HG03159 (cell line): ENCODE results near the gene ZFAND4.
A peak's percentile ranks its signal among the peaks of the same experiment; 100 is the strongest.
"Not testable (repeated sequence)": the region's sequence is repeated elsewhere in the genome, so short reads cannot be mapped to it uniquely, and the experiment has no call there.

Experiments
- ATAC-seq: cut with Tn5 transposase; IDR thresholded peaks from one replicate; pipeline ENCODE4 v1.9.1; 2021; ENCODE audit warnings: mild to moderate bottlenecking, moderate library complexity; ENCODE audit not compliant: unreplicated experiment

Gene ZFAND4

DNA sequence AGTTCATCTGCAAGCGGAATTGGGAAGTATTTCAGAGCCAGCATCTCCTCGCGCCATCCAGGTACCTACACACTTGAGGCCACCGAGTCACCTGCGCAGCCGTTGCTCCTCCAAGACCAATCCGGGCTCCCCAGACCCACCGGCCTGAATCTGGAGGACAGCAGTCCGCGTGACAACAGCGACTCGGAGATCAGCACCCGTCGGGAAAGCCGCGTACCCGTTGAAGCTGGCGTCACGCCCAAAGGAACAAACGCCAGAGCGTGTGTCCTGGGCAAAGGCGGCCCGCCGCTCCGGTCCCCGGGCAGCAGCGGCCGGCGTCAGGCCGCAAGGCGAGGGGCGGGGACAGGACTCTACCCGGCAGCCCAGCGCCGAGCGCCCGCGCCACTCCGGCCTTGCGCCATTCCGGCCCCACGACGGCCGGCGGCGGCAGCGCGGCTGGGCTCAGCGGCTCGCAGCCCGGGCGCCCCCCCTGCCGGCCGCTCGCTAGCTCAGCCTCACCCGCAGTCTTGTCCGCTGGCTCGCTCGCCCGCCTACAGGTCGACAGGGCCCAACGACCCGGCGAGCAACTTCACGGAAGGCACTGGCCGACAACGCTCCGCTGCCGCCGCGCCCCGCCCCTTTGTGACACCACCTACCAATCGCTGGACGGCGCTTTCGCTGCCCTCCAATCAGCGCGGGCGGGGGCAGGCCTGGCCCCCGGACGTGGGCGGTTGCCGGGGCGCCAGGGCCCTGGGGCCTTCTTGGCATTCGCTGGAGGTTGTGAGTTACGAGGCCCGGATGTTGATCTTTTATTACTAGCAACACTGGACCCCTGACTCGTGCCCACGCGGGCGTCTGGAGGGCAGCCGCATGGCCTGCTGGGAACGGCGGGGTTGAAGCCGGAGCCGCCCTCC, at the start of gene ZFAND4:
Gene ZFAND4, minus strand, starts transcription at position 592 of the 893 bp plus-strand sequence. CDS start 9,047 bp downstream, outside the sequence.
- ATAC-seq: peak; percentile 96

DNA sequence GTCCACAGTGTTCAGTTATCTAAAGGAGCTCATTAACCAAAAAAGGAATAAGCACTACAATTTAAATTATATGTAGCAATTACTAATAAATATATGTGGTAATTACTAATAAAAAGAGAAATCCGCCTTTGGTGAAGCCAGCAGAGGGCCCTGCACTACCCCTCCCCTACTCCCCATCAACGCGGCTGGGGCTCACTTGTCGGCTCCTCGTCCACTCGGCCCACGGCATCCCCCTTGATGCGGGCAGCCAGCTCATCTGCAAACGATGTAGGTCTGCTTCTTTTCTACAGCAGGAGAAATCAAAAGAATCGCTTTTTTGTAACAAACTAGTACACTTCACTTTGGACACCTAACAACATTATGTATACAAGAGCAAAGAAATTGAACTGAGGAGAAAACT, 48.9 kb upstream of the ZFAND4 start:
- ATAC-seq: not testable (repeated sequence)

DNA sequence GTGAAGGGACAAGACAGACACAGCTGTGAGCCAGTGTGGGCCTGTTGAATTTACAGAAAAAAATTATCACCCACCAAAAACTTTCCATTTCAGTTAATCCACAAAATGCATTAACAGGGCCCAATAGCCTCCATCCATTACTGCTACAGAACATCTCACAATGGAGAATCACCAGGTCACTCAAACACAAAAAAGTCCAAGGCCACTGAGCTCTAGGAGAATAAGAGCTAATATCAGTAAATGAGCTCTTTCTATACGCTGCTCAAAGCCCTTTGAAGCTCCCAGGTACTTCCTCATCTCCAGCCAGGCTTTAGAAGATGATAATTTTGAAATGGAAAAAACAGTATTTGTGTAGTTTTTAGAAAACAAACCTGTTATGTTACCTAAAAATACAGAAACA, 45.1 kb upstream of the ZFAND4 start:
- not testable (repeated sequence) for ATAC-seq

DNA sequence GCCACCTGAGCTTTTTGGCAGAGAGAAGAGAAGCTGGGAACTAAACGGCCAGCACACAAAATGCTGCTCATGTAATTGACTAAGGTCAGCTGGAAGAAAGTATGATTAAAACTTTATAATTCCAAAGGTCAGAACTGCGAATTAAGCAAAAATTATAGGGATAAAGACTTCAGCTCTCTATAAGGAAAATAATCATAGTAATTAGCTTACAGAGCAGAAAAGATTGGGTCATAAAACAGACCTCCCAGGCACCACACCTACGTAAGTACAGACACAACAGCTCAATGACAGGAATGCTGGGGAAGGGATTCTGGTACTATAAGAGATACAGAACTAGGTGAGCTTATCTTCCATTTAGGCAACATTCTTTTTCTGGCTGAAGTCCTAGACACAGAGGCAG, 44.5 kb upstream of the ZFAND4 start:
- ATAC-seq: not testable (repeated sequence)

DNA sequence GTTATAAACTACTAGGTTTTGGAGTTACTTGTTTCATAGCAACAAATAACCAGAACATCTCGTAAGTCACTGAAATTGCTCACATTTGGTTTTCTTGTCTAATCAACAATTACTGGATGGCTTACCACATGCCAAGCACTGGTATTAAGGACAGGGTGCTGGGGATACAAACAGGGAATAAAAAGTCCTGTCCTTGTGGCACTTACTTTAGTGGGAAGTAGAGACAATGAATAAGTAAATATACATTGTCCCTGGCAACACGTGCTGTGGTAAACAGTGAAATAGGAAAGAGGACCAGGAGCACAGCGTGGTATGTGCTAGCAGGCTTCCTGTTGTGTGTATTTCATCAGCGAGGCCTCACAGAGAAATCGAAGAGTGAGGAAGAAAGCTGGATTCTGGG, 38.7 kb upstream of the ZFAND4 start:
- ATAC-seq: not testable (repeated sequence)

DNA sequence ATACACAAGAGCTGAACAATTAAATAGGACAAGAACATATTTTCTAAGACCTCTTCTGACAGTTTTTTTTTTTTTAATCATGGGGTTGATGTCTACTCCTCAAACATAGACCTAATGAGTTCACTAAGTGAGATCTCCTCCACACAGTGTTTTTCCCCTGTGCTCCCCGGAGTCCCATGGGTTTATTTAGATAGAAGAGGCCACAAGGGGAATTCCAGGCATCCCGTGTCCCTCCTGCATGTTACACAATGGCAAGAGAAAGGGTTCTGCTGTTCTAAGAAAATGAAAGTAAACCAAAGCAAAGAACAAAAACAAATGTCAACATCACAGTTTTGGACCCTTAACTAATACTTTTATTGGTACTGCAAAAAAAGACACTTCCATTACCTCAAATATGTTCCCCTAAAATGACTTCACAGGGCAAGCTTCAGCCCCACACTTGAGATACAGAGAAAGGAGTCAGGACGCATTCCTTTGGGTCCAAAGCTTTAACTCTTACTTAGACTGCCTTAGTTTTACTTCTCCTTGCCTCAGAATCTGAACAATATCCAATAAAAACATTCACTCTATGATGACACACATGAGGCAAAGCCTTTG, 37.7 kb upstream of the ZFAND4 start:
- peak; percentile 56 for ATAC-seq

DNA sequence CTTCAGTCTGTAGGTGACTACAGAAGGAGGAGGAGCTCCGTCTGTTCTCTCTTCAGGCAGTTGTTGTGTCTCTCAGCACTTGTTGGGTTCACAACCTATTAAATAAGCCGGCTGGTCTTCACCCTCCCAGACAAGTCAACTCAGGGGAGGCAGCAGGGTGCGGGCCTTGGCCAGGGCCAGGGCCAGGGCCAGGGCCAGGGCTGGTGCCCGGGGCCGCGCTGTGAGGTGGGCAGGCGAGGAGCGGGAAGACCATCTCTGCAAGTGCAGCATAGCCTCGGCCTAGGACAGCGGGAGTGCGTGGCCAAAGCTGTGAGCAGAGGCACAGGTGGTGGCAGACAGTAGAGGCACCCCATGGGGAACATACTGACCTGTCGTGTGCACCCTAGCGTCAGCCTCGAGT, 5.9 kb upstream of the ZFAND4 start:
- not testable (repeated sequence) for ATAC-seq

DNA sequence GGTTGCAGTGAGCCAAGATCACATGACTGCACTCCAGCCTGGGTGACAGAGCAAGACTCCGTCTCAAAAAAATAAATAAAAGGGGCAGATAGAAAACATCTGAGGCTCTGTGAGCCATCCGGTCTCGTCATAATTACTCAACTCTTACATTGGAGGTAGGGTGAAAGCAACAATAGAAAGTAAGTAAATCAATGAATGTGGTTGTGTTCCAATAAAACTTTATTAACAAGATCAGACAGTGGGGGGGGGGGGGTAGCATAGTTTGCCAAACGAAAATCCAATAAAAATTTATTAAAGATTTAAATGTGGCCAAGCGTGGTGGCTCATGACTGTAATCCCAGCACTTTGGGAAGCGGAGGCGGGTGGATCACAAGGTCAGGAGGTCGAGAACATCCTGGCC, 2.8 kb upstream of the ZFAND4 start:
- no peak for ATAC-seq

DNA sequence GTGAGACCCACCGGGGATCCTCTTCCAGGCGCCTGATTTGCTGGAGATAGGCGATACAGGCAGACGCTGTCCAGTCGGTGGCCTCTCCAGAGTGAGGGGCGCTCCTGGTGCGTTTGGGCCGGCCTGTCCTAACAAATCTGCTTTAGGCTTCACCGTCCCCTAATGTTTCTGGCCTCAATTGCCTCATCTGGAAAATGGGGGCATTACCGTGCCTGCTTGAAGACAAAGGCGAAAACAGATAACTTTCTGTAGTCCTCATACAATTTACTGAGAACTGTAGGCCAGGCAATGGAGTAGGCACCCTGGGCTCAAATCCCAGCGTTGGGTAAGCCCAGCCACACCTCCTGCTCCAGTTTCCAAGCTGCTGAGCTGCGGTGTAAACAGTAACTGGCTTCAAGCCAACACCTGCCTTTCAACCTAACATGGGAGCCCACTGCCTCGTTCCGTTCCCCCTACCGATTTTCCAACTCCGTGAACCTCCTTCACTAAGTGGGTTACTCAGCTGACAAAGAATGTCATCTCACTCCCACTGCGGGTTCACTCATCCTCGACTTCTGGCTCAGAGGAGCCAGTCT, 589 bp upstream of the ZFAND4 start:
- no peak for ATAC-seq

DNA sequence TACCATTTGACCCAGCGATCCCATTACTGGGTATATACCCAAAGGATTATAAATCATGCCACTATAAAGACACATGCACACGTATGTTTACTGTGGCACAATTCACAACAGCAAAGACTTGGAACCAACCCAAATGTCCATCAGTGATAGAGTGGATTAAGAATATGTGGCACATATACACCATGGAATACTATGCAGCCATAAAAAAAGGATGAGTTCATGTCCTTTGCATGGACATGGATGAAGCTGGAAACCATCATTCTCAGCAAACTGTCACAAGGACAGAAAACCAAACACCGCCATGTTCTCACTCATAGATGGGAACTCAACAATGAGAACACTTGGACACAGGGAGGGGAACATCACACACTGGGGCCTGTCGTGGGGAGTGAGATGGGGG, 1.3 kb downstream of the ZFAND4 start:
- ATAC-seq: not testable (repeated sequence)

DNA sequence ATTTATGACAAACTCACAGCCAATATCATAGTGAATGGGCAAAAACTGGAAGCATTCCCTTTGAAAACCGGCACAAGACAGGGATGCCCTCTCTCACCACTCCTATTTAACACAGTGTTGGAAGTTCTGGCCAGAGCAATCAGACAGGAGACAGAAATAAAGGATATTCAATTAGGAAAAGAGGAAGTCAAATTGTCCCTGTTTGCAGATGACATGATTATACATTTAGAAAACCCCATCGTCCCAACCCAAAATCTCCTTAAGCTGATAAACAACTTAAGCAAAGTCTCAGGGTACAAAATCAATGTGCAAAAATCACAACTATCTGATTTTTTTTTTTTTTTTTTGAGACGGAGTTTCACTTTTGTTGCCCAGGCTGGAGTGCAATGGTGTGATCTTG, 2.7 kb downstream of the ZFAND4 start:
- ATAC-seq: not testable (repeated sequence)

DNA sequence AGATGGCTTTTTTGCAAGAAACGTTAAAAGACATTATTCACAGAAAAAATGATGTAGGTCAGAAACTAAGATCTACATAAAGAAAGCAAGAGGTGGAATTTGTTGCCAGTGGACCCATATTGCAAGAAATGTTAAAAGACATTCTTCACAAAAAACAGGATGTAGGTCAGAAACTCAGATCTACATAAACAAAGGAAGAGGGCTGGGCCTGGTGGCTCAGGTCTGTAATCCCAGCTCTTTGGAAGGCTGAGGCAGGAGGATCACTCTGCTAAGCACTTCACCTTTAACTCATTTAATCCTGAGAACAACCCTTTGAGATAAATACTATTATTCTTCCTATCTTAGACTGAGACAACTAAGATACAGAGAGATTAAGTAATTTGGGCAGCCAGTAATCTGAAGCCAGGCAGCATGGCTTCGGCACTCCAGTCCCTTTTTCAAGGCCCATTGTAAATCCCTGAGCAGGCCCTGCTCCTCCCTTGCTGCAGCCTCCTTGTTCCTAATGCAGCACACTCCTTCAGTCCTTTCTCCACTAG, 11.6 kb downstream of the ZFAND4 start:
- no peak for ATAC-seq

DNA sequence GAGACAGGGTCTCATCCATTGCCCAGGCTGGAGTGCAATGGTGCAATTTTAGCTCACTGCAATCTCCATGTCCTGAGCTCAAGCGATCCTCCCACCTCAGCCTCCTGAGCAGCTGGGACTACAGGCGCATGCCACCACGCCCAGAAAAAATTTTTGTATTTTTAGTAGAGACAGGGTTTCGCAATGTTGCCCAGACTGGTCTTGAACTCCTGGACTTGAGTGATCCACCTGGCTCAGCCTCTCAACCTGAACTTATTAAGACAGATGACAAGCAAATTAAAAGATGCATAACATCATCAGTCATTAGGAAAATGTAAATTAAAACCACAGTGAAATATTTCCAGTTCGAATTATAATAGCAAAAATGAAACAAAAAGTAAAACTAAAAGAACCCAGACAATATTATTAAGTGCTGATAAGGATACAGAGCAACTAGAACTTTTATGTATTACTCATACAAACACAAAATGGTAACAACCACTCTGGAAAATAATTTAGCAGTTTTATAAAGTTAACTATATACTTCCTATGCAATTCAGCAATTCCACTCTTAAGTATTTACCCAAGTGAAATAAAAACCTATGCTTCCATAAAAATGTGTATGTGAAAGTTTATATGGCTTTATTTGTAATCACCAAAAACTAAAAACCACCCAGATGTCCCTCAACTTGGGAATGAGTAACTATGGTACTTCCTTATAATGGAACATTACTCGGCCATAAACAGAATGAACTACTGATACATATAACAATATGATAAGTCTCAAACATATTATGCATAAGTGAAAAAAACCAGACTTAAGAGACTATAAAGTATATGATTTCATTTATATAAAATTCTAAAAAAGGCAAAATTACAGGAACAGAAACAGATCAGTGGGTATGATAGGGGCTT, 15.3 kb downstream of the ZFAND4 start:
- ATAC-seq: no peak

DNA sequence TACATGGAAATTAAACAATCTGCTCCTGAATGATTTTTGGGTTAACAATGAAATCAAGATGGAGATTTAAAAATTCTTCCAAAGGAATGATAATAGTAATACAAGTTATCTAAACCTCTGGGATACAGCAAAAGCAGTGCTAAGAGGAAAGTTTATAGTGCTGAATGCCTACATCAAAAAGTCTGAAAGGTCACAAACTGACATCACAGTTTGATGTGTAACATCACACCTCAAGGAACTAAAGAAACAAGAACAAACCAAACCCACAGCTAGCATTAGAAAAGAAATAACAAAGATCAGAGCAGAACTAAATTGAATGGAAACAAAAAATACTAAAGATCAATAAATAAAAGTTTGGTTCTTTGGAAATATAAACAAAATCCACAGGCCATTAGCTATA, 17.4 kb downstream of the ZFAND4 start:
- ATAC-seq: no peak

DNA sequence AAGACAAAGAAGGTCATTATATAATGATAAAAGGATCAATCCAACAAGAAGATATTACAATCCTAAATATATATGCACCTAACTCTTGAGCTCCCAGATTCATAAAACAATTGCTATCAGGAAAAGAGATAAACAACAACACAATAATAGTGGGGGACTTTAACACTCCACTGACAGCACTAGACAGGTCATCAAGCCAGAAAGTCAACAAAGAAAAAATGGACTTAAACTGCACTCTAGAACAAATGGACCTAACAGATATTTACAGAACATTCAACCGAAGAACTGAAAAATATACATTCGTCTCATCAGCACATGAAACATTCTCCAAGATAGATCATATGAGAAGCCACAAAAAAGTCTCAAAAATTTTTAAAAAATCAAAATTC, 17.8 kb downstream of the ZFAND4 start:
- ATAC-seq: not testable (repeated sequence)

DNA sequence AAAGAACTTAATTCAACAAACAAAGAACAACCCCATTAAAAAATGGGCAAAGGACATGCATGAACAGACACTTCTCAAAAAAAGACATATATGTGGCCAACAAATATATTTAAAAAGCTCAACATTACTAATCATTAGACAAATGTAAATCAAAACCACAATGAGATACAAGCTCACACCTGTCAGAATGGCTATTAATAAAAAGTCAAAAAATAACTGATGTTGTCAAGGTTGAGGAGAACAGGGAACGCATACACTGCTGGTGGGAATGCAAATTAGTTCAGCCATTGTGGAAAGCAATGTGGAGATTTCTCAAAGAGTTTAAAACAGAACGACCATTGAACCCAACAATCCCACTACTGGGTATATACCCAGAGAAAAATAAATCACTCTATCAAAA, 19.1 kb downstream of the ZFAND4 start:
- ATAC-seq: no peak

DNA sequence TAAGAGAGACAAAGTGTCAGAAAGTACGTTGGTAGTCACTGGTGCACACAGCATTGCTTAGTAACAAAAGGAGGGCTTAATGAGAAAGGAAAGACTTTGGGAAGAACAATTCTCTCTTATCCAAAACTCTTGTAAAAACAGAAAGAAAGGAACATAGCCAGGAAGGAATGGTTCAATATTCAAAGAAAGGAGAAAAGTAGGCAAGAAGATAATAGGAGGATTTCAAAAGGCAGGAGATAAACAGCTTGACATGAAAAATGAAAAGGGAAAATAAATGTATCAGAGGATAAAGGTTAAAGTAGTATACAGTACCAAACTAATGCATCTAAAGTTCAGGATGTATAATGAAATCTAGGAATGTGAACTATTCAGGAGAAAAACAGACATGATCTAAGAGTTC, 20.1 kb downstream of the ZFAND4 start:
- ATAC-seq: no peak

DNA sequence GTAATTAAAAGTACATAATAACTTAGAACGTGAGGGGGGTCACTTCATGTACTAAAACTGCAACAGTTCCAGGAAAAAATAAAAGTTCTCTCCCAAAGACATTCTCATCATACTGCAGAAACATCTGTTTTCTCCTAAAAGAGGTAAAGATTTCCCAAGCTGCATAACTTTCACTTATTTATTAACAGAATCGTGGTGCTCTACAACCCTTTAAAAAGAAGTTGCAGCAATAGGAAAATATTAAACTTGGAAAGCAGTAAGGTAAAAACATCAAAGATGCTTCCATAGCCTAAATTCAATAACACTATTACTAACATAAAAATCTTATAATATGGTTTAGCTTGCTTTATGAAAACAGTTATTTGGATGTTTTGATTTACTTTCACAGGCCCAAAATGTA, 23.3 kb downstream of the ZFAND4 start:
- no peak for ATAC-seq

DNA sequence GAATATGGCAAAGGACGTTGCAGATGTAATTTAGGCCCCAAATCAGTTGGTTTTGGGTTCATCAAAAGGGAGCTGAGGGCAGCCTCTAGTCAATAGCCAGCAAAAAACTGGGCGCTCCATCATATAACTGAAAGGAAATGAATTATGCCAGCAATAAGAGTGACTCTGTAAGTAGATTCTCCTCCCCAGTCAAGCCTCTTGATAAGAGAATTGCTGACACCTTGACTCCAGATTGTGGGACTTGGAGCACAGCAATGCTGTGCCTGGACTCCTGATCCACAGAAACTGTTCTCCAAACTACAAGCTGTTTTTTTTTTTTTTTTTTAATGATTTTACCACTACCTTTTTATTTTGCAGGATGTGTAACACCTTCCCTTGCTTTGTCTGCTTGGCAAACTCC, 25.5 kb downstream of the ZFAND4 start:
- no peak for ATAC-seq

DNA sequence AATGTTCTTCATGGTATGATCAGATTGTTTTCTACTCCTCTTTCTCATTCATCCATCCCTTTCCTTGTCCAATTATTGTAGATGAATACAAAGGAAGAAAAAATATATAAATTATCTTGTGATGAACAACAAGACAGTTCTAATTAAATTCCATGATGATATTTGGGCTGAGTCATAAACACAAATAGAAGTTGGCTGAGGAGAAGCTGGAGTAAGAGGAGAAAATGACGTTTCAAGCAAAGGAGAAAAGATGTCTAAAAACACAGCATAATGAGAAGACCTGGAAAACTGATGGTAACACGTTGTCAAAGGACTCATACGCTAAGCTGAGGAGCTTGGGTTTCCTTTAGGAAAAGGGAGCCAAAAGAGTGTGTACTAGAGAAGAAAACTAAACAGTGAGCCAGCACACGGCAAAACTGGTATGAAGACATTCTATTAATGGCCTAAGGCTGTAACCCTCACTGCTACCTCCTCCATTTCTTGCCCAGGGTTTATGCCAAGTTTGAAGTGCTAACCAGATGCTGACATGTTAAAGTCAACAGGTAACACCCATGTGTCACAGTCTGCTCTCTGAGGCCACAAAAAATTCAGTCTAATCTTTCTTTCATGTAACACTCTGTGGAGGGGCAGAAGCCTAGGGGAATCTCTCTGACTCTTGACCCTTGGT, 26.1 kb downstream of the ZFAND4 start:
- ATAC-seq: no peak
